NOMO-1 treated with dmso at 0.1 percent for 144 hours (cell line): ENCODE results near the gene LFNG.

Experiments used
- DNase-seq: peaks from one replicate; lab custom pipeline; 2025; ENCODE audit not compliant: unreplicated experiment; lab: John Stamatoyannopoulos, UW

Gene LFNG

DNA sequence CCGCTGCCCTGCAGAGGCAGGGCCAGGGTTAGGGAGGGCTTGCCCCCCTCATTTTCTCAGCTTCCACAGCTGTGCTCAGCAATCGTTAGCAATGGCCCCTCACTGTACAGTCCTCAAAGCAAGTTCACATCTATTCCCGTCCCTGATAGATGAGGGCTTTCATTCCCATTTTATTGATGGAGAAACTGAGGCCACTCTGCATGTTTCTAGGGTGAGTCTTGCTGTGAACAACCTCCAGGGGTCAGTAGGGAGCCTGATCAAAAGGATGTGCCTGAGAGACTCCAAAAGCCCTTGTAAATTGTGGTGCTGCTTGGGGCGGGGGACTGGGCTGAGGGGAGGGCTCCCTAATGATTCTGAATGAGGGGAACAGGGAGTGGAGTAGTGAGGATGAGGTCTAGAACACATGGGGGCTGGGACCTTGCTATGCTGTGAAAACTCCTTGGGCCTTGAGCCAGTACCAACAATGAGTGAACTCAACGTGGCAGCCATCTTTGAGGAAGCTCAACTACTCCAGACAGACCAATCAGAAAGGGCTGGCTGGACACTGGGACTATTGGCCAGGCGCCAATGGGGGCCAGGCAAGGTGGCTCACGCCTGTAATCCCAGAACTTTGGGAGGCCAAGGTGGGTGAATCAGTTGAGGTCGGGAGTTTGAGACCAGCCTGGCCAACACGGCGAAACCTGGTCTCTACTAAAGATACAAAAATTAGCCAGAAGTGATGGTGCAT, 36.7 kb upstream of the LFNG start:
- DNase-seq: no peak

DNA sequence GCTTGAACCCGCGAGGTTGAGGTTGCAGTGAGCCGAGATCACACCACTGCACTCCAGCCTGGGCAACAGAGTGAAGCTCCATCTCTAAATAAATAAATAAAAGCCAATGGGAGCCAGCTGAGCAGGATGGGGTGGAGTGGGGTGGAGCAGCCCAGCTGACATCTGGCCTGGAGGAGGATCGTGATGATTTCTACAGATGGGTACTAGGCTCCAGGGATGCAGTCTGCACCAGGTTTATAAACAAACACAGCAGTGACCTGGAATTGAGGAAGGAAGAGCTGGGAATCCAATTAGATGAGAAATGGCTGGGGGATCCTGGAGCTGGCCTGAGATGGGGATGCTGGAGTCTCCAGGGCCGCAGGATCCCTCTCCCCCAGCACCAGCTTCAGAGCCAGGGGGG, 36.1 kb upstream of the LFNG start:
- no peak for DNase-seq

DNA sequence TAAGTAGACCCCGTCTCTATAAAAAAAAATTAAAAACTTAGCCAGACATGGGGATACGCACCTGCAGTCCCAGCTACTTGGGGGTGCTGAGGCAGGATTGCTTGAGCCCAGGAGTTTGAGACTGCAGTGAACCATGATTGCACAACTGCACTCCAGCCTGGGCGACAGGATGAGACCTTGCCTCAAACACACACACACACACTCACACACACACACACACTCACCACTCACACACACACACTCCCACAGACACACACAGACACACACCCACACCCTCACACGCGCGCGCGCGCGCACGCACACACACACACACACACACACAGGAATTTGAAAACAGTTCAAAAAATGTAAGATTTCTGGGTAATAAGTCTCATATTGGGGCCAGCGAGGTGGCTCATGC, 34.7 kb upstream of the LFNG start:
- DNase-seq: no peak

DNA sequence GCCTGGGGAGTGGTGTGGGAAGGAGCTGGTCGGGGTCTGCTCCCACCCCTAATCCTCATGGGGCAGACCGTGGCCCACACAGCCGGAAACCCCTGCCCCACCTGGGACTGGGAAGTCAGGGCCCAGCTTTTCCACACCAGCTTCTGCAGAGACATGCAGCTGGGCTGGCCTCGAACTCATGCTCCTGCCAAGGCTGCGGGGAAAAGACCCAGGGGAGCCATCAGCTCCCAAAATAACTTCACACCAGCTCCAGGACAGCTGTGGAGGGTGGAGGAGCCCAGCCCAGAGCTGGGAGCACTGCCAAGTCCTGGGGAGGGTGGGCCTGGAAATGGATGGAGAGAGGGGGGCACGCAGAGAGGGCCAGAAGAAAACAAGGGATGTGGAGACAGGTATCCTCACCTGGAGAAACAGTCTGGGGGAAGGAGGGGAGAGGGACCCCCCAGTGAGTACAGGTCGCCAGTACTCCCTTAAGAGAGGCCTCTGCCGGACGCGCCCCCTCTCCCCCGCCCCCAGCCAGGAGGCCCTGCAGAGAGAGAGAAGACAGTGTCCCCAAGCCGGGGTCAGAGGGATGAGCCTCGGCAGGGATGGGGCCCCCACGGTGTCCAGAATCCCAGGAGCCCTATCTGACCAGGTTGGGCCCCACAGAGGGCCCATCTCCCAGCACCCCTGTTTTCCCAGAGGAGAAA, 31.8 kb upstream of the LFNG start:
- DNase-seq: no peak

DNA sequence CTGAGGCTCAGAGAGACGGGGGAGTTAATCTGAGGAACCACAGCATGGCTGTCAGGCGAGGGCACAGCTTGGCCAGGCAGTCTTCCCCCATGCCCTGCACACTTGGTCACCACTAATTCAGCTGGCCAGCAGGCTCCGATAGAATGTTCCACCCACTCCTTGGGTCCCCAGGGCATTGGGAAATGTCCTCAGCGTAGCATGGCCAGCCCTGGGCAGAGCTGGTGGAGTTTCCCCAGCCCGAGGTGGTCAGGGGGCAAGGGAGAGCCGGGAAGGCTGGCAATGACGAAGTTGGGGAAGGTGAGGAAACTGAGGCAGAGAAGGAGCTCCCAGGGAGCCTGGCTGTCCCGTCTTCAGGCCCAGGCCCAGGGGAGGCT, 31.3 kb upstream of the LFNG start:
- no peak for DNase-seq

DNA sequence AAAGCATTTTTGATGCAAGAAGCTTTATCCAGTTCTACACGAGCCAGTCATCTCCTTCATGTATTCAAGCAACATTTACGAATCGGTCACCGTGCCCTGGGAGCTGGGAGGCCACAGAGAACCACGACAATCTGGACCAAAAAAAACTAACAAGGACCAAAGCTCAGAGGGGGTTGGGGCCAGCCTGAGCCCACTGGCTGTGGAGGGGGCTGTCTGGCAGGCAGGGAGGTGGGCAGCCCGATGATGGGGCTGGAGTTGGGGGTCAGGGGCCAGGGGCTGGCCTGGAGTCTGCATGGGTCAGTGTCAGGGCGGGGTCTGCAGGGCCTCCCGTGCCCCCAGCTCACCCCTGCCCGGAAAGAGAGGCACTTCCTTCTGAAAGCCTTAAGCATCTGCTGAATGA, 30.9 kb upstream of the LFNG start:
- DNase-seq: no peak

DNA sequence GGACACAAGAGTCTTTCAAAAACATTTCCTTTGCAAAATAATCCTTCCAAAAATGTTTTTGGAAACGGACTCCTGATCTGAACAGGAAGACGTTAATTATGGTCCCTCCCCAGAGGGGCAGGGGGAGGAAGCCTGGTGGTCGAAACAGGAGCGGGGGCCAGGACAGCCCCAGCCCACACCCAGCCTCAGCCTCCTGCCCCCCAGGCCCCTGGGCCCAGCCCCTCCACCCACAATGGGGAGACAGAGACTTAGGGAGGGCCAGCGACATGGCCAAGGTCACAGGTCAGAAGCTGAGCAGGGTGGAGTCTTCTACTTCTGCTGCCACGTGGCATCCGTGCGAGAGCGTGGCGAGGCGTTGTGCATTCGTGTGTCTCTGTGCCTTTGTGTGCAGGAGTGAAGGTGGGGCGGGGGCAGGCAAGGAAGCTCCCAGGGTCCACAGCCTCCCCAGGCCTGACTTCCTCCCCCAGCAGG, 29.4 kb upstream of the LFNG start:
- DNase-seq: no peak

DNA sequence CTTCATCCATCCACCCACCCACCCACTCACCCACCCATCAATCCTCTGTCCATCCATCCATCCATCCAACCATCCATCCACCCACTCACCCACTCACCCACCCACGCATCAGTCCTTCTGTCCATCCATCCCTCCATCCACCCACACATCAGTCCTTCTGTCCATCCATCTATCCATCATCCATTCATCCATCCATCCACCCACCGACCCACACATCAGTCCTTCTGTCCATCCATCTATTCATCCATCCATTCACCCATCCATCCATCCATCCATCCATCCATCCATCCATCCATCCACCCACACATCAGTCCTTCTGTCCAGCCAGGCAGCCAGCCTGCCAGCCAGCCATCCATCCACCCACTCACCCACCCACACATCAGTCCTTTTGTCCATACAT, 27.5 kb upstream of the LFNG start:
- no peak for DNase-seq

DNA sequence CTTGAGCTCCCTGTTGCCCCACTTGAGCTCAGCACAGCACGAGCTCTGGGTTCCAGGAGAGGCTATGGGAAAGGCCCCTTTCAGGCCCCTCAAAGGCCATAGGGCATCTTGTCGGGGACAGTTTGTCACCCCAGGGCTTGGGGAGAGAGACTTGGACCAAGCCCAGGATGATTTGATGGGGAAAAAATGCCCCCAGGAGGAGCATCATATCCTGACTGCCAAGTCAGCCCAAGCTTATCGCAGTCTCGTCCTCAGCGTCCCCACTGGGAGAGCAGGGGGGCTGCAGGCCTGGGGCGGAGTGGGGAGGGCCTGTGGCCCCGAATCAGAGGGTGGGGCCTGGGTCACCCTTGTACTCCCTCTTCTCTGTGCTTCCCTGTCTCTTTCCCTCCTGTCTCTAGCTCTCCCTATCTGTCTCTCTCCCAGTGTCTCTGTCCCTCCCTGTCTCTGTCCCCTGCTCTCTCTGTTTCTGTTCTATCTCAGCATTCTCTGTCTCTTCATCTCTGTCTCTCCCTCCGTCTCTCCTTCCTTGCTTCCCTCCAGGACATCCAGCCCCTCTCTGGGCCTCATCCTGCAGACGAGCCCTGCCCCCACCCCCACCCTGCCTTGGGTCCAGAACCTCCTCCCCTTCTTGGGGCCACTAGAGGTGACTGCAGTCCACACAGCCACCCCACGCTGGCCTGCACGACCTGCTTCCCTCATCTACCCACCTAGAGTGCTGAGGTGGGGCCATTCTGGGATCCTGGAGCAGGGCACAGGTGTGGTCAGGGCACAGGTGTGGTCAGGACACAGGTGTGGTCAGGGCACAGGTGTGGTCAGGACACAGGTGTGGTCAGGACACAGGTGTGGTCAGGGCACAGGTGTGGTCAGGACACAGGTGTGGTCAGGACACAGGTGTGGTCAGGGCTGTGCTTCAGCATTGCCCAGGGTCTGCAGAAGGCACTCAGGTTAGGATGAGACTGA, 26.1 kb upstream of the LFNG start:
- no peak for DNase-seq

DNA sequence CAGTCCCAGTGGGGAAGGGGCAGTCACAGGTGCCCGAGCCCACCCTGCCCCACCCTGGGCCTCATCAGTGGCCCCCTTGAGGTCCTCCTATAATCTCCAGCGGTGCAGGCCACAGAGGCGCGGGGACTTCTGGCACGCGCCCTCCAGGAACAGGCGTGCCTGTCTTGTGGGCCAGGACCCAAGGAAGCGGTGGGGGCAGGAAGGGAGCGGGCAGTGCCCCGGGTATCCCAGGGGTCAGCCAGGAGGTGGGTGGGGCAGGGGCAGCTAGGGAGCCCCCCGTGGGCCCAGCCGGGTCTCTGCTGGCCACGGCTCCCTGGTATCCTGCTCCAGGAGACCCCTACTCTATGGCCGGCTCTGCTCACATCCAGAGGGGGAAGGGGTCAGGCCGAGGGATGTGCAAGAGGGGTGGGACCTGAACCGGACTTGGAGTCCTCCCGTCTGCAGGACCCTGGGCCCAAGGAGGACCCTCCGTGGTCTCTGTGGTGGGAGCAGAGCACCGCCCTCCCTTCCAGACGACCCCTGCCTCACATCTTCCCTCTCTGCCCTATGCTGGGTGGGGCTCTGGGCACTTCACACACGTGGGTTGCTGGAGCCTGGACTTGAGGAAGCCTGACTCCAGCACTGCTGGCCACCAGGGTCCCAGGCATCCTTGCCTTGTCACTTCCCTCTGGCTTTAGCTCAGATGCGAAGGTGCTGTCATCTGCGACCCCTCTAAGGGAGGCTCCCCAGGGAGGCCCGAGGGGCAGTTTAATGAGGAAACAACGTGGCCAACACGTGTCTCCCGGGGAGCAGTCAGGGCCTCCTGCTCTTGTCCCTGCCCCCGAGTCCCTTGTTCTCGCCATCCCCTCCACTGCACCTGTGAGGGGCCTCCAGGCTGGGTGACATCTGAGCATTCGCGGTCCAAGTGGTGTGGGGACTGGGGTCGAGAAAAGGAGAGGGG, 25.1 kb upstream of the LFNG start:
- no peak for DNase-seq

DNA sequence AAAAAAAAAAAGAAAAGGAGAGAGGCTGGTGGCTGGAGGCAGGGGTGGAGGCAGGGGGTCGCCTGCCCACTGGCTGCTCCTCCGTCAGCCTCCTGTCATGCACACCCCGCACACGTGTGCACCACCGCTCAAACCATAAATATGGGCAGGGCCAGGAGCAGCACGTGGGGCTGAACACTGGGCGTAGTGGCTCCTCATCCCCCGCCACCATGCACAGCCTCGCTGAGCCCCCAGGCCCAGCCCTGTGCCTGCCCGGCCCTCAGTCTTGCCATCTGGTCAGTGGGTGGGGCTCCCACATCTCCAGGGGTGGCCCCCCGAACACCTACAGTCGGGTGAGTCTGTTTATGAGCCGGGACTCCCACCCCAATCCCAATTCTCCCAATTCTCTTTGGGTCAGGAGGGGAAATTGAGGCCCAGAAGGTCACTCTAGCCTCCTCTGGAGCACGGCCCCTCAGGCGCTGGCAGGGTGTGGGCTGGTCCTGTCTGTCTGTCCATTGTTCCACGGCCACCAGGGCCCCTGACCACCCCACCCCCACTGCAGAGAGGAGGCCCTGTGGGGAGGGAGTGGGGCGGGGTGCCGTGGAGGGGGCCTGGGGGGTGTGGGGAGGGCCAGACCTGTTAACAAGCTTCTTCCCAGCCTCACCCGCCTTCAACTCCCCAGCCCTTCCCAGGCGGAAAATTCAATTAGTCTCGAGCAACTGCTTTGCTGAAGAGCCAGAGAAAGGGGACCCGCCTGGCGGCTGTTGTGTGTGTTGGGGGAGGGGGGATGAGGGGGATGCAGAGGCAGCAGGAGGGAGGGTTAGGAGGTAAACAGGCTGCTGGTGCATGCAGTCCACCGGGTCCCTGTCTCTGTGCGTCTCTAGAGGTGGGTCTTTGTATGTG, 23.9 kb upstream of the LFNG start:
- DNase-seq: no peak

DNA sequence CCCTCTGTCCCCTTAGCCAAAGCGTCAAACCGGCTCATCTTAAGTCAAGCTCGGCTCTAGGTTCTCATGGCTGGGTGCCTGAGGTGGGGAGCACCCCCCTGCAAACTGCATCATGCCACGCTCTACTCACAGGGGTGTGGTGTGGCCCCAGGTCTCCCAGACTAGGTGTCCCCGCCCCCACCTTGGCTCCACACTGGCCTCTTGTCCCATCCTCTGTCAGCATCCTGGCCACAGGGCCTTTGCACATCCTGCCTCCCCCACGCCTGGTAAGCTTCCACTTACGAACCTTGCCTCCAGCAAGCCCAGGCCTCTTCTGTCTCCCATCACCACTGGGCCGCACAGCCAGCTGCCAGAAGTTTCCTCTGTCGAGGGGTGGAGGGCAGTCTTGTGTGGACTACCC, 23.2 kb upstream of the LFNG start:
- no peak for DNase-seq

DNA sequence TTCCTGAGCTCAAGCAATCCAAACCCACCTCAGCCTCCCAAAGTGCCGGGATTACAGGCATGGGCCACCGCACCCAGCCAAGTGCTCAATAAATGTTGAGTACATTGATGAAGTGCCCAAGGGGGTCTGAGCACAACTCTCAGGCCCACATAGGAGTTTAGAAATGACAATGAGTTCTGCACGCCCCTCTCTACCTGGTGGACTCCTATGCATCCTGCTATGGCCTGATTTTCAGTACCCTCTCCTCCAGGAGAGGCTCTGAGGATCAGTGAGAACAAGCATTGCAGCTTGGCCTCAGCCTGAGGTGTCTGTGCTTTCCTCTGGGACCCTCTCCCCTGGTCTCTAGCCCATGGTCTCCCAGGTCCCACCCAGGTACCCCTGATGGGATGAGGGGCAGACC, 22.5 kb upstream of the LFNG start:
- DNase-seq: no peak

DNA sequence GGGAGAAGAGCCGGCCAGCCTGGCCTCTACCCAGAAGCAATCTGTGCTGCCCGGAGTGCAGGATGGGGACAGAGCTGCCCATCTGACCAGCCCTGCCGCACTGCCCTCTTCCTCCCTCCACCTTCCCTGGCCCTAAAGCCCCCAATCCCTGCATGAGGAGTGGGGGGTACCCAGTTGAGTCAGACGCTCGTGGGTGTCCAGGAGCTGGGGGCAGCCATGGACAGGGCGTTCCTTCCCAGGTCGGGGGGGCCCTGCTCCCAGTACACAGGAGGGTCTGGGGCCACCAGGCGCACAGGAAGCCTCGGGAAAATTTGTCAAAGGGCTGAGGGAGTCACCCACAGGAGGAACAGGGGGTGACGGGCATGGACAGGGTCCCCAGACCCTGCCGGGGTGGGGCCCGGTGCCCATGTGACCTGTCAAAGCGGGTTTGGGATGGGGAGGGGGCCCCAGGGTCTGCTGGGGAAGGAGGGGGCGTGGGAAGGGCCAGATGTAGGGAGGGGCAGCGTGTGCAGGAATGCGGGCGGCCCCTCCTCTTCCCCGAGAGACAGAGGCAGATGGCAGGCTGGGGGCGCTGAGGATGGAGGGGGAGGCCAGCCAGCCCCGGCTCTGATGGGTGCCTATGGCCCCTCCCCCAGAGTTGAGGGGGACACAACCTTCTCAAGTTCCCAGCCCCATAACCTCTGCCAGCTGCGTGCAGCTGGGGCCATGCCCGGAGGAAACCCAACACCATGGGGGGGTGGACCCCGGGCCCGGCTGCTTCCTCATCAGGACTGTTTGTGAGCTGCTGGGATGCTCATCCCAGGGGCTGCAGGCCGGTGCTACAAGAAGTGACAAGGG, 21.9 kb upstream of the LFNG start:
- no peak for DNase-seq

DNA sequence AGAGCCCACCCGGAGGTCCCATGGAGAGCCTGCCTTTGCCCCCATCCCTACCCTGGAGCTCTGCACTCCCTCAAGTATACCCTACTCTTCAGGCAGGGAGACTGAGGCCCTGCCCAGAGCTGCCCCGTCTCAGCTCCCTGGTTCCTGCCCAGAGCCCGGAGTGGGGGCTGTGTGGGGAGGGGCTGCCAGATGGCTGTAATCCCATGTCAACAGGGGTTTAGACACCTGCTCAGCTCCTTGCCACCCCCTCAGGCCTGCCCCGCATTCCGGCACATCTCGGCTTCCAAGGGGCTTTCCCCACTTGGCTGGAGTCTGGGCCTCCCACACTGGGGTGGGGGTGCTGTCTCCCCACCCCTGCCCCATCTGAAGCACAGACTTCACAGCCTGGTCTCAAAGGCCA, 20.9 kb upstream of the LFNG start:
- no peak for DNase-seq

DNA sequence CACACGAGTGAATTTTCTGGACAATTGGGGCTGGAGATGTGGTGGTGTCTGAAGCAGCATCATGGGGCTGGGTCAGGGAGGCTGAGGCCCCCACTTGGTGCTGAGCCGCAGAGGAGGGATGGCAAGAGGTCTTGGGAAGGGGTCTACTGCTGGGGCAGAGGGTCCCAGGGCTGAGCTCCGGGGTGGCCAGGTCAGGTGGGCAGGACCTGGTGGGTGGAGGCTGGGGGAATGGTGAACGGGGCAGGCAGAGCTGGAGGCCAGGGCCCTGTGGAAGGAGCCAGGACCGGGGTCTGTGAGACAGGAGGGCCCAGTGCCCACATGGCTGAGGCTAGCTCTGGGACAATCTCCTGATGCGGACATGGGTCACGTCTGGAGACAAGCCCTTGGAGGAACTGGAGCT, 20.4 kb upstream of the LFNG start:
- DNase-seq: no peak

DNA sequence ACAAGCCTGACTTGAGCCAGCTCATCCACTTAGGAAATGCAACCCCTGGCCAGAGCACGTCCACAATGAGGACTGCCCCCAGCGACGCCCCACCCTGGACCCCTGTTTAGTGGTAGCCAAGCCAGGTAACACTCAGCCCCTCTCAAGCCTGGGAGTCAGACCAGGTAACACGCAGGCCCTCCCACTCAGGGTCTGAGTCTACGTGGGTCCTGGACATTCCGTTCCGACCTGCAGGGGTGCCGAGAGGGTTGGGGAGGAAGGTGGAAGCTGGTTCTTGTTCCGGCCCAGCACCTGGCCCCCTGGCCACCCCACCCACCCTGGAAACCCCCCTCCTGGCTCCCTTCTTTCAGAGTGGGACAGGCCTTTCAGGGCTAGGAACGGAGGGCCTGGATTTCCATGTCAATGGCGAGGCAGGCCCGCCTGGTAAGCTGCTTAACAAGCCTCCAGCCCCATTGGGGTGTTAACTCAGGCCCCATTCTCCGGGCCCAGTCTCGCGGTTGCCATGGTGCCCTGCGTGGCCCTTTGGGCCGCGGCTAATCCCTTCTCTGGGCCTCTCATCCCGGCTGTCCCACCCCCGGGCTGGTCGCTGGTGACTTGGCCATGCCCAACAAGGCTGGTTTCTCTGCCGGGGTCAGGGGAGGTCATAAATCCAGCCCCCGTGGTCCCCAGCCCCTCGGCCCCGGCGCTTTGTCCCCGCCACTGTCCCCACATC, 19.7 kb upstream of the LFNG start:
- no peak for DNase-seq

DNA sequence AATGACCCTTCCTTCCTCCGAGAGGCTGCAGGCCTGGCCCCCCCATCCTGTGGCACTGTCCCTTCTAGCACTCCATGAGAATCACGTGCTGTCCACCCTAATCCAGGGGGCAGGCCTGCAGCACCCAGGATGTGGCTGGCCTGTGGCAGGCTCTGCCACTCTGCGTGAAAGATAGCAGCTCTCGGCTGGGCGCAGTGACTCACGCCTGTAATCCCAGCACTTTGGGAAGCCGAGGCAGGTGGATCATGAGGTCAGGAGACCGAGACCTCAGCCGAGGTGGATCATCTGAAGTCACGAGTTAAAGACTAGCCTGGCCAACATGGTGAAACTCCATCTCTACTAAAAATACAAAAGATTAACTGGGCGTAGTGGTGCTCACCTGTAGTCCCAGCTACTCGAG, 18.9 kb upstream of the LFNG start:
- DNase-seq: no peak
